HS-27A (cell line): ENCODE measurements around the gene JPH3.
"Not testable (repeated sequence)": the region's sequence is repeated elsewhere in the genome, so short reads cannot be mapped to it uniquely, and the experiment has no call there.

Experiments used
- DNase-seq: peaks from one replicate; pipeline ENCODE4 v3.0.0-alpha.2; 2012; ENCODE audit warnings: low read depth, missing footprints

JPH3 gene

DNA sequence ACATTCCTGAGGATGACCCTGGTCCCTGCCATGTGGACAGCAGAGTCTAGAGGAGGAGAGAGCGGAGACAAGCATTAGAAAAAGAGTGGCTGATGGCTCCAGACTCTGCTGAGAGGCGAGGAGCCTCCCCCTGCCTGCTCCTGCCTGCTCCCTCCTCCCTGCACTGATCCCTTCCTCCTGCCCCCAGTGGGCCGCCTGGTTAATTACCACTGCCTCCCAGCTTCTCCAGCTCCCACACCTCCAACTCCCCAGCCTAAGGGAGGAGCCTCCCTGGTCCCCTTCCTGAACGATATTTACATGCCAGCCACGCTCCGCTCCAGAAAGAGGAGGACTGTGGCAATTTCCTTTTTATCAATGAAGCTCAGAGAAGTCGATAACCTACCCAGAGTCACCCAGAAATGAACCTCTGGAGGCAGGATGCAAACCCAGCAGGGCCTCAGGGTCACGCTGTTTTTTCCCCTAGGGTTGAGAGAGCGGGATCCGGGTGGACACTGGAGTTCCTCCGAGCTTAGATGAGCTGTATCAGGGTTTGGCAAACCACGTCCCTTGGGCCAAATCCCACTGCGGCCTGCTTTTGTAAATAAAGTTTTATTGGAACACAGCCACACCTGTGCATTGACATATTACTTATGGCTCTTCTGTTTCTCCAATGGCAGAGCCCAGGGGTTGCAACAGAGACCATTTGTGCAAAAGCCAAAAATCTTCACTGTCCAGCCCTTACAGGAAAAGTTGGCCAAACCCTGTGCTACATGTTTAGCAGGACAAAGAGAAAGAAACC lies 27.1 kb upstream of the JPH3 start:
- DNase-seq = no peak

DNA sequence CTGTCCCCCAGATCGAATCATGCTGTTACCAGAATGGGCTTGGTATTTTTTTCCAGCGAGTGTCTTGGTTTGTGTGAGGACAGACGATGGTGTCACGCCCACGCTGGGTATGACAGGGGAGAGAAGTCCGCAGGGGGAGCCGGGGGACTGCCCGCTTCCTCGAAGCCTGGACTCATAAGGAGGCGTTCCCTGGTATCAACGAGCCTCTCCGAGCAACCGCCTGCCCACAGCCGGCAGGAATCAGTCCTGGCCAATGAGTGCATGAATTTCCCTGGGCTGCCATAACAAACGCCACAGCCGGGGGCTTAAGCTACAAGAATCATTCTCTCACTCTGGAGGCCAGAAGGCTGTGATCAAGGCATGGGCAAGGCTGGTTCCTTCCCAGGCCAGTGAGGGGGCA lies 26.1 kb upstream of the JPH3 start:
- no peak for DNase-seq

GRCh38 chr16:87578142-87578930 lies 24.0 kb upstream of the JPH3 start:
- not testable (repeated sequence) for DNase-seq

- DNase-seq = no peak
Measured at GRCh38 chr16:87579691-87580090, 22.6 kb upstream of the JPH3 start.

- no peak for DNase-seq
Measured at GRCh38 chr16:87580855-87581261, 21.4 kb upstream of the JPH3 start.

DNA sequence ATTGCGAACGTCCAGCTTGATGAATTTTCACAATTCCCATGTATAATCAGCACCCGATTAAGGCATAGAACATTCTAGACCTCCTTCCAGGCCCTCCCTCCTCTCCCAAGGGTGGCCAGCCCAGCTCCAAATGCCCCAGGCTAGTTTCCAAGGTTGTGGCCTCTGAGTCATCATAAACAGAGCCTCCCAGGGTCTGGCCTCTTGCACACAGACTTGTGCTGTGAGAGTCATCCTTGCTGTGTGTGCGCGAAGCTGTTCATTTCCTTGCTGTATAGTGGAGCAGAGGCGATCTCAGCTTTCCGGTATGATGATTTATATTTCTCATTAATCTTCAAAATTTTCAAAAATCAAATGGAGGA lies 20.5 kb upstream of the JPH3 start:
- peak; percentile 82 for DNase-seq

DNA sequence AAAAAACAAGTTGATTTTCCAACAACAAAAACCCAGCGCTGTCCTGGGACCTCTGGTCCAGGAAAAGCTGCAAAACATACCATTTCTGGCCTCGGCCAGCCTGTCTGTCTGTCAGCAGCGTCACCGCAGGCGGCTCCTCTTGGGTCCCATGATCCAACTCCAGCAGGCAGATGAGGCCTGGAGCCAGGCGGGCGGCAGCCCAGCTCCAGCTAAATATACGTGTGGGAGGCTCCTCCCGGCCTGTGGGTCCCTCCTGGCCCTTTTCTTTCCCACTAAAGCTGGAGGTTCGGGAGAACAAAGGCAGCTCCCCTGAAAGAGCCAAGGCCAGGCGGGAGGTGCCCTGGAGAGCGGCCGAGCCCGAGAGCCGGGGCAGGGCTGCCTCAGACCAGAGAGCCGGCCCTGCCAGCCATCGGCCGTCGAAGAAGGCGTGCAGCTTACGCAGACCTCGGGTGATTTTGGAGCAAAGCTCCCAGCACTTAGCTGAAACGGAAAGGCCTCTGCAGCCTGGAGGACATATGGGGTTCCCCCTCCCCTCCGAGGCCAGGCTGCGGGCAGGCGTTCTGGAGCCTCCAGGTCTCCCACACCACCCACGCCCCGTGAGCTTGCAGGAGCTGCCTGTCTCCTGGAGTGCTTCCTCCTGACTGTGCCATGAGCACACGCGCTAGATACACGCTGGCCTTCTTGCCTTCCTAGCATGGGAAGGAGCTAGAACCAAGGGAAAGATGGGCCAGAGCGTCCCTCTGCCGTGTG lies 19.9 kb upstream of the JPH3 start:
- no peak for DNase-seq

DNA sequence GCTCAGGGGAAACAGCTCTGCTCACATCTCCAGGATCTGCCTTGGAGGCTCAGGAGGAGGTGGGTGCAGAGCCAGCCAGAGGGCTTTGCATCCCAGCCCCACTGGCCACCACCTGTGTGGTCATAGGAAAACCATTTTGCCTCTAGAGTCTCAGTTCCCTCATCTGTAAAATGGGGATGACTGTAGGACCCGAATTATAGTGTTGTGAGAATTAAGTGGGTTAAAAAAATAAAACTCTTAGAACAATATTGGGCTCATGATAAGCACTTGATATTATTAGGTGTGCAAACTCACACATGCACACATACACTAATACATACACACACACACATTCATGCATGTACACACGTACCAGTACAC lies 19.4 kb upstream of the JPH3 start:
- DNase-seq = no peak

- no peak for DNase-seq
Measured at GRCh38 chr16:87583453-87584131, 18.7 kb upstream of the JPH3 start.

DNA sequence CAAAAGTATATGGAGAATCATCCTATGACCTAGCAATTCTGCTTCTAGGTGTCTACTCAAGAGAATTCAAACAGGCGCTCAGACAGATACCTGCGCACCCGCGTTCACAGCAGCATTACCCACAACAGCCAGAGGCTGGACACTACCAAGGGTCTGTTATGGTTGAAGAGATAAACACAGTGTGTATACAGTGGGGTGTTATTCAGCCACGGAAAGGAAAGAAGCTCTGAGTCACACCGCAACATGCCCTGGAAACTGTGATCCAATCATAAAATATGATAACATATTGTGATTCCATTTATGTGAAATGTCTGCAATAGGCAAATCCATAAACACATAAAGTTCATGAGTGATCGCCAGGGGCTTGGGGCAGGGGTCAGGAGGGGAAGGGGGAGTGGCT lies 18.0 kb upstream of the JPH3 start:
- no peak for DNase-seq

- DNase-seq = no peak
Measured at GRCh38 chr16:87584975-87585374, 17.3 kb upstream of the JPH3 start.

DNA sequence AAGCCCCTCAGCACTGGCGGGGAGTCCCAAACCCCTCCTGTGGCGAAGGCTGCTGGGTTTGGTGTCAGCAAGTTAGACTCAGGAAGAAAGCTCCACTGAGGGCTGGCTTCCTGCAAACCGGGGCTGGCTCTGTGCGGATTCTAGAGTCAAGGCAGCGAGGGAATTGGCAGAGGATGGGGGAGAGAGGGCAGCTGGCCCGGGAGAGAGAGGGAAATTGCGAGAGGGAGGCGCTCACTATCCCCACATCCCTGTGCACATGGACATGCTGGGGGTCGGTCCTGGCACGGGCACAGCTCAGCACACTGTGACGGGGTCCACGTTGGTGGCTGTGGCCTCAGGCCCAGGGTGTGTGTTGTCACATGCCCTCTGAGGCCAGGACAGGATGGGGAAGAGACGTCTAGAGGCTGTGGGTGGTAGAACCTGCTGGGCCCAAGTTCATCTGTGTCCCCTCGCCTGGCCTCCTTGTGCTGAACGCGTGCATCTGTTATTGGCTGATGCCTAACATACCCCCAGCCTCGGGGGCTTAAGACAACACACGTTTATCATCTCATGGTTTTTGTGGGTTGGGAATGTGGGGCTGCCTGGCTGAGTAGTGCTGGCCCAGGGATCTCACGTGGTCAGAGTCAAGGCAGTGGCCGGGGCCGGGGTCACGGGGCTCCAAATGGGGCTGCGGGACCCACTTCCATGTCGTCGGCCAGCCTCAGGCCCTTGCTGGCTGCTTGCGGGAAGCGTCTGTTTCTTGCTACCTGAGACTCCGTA lies 16.7 kb upstream of the JPH3 start:
- DNase-seq = no peak

DNA sequence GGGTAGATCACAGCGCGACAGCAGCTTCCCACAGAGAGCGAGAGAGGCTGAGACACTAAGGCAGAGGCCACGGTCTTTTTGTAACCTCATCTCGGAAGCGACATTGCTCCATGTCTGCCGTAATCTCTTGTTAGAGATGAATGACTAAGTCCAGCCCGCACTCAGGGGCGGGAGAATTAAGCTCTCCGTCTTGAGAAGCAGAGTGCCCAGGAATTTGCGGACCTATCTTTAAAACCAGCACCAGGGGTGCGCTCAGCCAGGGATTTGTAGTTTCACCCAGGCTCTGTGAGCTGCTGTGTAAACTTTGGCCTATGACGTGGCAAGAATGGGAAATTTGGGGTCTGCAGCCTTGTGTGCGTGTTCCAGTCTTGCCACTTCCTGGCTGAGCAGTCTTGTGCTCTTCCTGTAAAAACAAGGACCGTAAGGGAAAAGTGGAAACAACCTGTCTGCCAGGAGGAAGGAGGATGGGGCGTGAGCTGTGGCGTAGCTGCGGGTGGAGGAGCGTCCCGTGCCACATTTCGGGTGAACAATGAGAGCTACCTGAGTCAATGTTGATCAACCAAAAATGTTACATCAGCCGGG lies 16.0 kb upstream of the JPH3 start:
- no peak for DNase-seq

DNA sequence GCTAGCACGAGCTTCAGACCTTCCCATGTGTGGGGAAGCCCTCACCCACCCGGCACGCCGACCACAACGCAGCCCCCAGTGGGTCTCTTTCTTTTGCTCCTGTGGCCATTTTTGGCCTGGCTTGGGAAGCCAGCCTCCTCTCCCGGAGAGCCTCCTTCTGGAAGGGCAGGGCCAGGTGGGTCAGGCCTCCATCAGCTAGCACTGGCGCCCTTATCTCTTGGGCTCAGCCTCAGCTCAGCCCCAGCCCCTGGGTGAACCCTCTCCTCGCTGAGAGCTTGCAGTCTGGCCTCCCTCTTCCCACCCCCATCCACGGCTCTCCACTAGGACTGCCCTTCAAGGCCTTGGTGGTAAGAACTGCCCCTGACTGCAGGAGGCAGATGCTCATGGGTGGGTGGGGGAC lies 14.7 kb upstream of the JPH3 start:
- no peak for DNase-seq

- DNase-seq = no peak
Measured at GRCh38 chr16:87592018-87592712, 10.1 kb upstream of the JPH3 start.

GRCh38 chr16:87593710-87594258 lies 8.5 kb upstream of the JPH3 start:
- no peak for DNase-seq

GRCh38 chr16:87595712-87596111 lies 6.6 kb upstream of the JPH3 start:
- no peak for DNase-seq

GRCh38 chr16:87597324-87597830 lies 4.9 kb upstream of the JPH3 start:
- DNase-seq = no peak

DNA sequence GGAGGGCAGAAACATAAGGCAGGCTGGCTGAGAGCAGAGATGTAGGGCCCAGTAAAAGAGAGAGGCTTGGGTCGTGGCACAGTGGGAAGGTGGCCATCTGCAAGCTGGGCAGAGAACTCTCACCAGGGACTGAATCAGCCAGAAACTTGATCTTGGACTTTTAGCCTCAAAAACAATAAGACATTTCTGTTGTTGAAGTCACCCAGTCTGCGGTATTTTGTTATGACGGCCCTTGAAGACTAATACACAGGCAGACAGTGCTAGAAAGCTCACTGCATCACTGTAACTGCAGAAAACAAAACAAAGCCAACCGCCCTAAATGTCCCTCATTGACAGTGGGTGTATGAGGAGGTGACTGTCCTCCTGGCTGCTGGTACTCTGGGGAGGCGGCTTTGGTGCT lies 3.9 kb upstream of the JPH3 start:
- DNase-seq = no peak

GRCh38 chr16:87600246-87600645 lies 2.1 kb upstream of the JPH3 start:
- no peak for DNase-seq
